ENCODE data around the gene TFAP2C.

GRCh38 chr20:56676001-56676400, 46.9 kb downstream of the TFAP2C start:
- TF ChIP-seq, protein P1, sequence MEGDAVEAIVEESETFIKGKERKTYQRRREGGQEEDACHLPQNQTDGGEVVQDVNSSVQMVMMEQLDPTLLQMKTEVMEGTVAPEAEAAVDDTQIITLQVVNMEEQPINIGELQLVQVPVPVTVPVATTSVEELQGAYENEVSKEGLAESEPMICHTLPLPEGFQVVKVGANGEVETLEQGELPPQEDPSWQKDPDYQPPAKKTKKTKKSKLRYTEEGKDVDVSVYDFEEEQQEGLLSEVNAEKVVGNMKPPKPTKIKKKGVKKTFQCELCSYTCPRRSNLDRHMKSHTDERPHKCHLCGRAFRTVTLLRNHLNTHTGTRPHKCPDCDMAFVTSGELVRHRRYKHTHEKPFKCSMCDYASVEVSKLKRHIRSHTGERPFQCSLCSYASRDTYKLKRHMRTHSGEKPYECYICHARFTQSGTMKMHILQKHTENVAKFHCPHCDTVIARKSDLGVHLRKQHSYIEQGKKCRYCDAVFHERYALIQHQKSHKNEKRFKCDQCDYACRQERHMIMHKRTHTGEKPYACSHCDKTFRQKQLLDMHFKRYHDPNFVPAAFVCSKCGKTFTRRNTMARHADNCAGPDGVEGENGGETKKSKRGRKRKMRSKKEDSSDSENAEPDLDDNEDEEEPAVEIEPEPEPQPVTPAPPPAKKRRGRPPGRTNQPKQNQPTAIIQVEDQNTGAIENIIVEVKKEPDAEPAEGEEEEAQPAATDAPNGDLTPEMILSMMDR (conservative IDR thresholded peaks at IDR 0.05; ENCODE audit: low read depth in 2 of 2), result no peak
- TF ChIP-seq EZH2phosphoT487 (IDR thresholded peaks at IDR 0.05; ENCODE audit: unreplicated experiment) (no peak), JUNB (IDR thresholded peaks at IDR 0.05; ENCODE audit: unreplicated experiment) (no peak), REST (IDR thresholded peaks at IDR 0.05; ENCODE audit: unreplicated experiment) (no peak), EZH2 (IDR thresholded peaks at IDR 0.05; ENCODE audit: low read depth, unreplicated experiment) (no peak)
